ENCODE data around the gene FRAS1.
"Not testable (repeated sequence)": the region's sequence is repeated elsewhere in the genome, so short reads cannot be mapped to it uniquely, and the experiment has no call there.

DNA sequence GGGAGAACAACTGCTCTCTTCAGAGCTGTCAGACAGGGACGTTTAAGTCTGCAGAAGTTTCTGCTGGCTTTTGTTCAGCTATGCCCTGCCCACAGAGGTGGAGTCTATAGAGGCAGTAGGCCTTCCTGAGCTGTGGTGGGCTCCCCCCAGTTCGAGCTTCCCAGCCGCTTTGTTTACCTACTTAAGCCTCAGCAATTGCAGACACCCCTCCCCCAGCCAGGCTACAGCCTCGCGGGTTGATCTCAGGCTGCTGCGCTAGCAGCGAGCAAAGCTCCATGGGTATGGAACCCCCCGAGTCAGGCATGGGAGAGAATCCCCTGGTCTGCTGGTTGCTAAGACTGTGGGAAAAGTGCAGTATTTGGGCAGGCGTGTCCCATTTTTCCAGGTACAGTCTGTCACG lies 449.1 kb downstream of the FRAS1 start:
- TF ChIP-seq, protein P1, sequence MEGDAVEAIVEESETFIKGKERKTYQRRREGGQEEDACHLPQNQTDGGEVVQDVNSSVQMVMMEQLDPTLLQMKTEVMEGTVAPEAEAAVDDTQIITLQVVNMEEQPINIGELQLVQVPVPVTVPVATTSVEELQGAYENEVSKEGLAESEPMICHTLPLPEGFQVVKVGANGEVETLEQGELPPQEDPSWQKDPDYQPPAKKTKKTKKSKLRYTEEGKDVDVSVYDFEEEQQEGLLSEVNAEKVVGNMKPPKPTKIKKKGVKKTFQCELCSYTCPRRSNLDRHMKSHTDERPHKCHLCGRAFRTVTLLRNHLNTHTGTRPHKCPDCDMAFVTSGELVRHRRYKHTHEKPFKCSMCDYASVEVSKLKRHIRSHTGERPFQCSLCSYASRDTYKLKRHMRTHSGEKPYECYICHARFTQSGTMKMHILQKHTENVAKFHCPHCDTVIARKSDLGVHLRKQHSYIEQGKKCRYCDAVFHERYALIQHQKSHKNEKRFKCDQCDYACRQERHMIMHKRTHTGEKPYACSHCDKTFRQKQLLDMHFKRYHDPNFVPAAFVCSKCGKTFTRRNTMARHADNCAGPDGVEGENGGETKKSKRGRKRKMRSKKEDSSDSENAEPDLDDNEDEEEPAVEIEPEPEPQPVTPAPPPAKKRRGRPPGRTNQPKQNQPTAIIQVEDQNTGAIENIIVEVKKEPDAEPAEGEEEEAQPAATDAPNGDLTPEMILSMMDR (conservative IDR thresholded peaks at IDR 0.05; ENCODE audit: low read depth, low read length): not testable (repeated sequence)
- not testable (repeated sequence) for TF ChIP-seq EZH2 (IDR thresholded peaks at IDR 0.05; ENCODE audit: low read length, unreplicated experiment)

Data from PC-3 (cell line).